Liver (tissue), 9 donors: Measurements from ENCODE around the gene KRT16. TPM values are rescaled to one million over a fixed set of nuclear protein-coding genes. Genes with fewer than 3 reads are reported as not detected.
"Not testable (repeated sequence)": the region's sequence is repeated elsewhere in the genome, so short reads cannot be mapped to it uniquely, and the experiment has no call there.

ENCODE experiments used
- DNase-seq: peaks from one replicate; pipeline ENCODE4 v3.0.0-alpha.2; 2017; ENCODE audit warnings: low spot score
- H3K27ac ChIP-seq, 2 donors: one replicate each; pipeline ENCODE4 v1.7.0; 2013; ENCODE audit warnings: inconsistent platforms in 2 of 2, low read length in 2 of 2, control low read depth in 1 of 2, low read depth in 1 of 2, mild to moderate bottlenecking in 1 of 2
- H3K27me3 ChIP-seq, 4 donors: one replicate each; pipeline versions ENCODE4 v1.6.1 to v1.7.0; 2013; ENCODE audit warnings: low read length in 3 of 4, inconsistent platforms in 1 of 4, mild to moderate bottlenecking in 1 of 4, moderate library complexity in 1 of 4; ENCODE audit not compliant: control insufficient read depth in 4 of 4, insufficient read depth in 4 of 4
- H3K36me3 ChIP-seq, 4 donors: one replicate each; pipeline versions ENCODE4 v1.6.1 to v1.7.0; 2013; ENCODE audit warnings: low read length in 3 of 4, mild to moderate bottlenecking in 3 of 4, low read depth in 1 of 4, moderate library complexity in 1 of 4; ENCODE audit not compliant: control insufficient read depth in 4 of 4, insufficient read depth in 3 of 4
- H3K4me1 ChIP-seq, 4 donors: one replicate each; pipeline versions ENCODE4 v1.6.1 to v1.7.0; 2013; ENCODE audit warnings: low read length in 3 of 4, mild to moderate bottlenecking in 3 of 4, moderate library complexity in 1 of 4; ENCODE audit not compliant: control insufficient read depth in 4 of 4, insufficient read depth in 4 of 4
- H3K4me3 ChIP-seq, 3 donors: one replicate each; pipeline versions ENCODE4 v1.6.1 to v1.7.0; 2013; ENCODE audit warnings: low read length in 3 of 3, control low read depth in 1 of 3, low read depth in 1 of 3, mild to moderate bottlenecking in 1 of 3
- H3K9ac ChIP-seq, 2 donors: one replicate each; pipeline ENCODE4 v1.7.0; 2013; ENCODE audit warnings: low read length in 2 of 2, mild to moderate bottlenecking in 2 of 2, moderate library complexity in 2 of 2, control low read depth in 1 of 2, low read depth in 1 of 2
- H3K9me3 ChIP-seq, 4 donors: one replicate each; pipeline versions ENCODE4 v1.6.1 to v1.7.0; 2013; ENCODE audit warnings: low read length in 3 of 4; ENCODE audit not compliant: control insufficient read depth in 4 of 4
- EGR1 ChIP-seq, 2 donors: IDR thresholded peaks; 2 replicates each; pipeline ENCODE4 v1.6.1; 2016 to 2018; ENCODE audit warnings: antibody characterized with exemption in 2 of 2, low read depth in 2 of 2
- FOXA1 ChIP-seq: IDR thresholded peaks from 2 replicates; pipeline ENCODE4 v1.6.1; 2016; ENCODE audit warnings: antibody characterized with exemption
- GABPA ChIP-seq, 2 donors: IDR thresholded peaks in 1 of 2; conservative IDR thresholded peaks in 1 of 2; 2 replicates each; pipeline ENCODE4 v1.6.1; 2016; ENCODE audit warnings: antibody characterized with exemption in 2 of 2, mild to moderate bottlenecking in 1 of 2, moderate library complexity in 1 of 2
- HNF4A ChIP-seq, 2 donors: conservative IDR thresholded peaks; 2 replicates each; pipeline ENCODE4 v1.6.1; 2016; ENCODE audit warnings: antibody characterized with exemption in 2 of 2, mild to moderate bottlenecking in 2 of 2
- JUND ChIP-seq, 2 donors: IDR thresholded peaks; 2 replicates each; pipeline ENCODE4 v1.6.1; 2016; ENCODE audit warnings: antibody characterized with exemption in 2 of 2
- NR2F2 ChIP-seq: IDR thresholded peaks from 2 replicates; pipeline ENCODE4 v1.6.1; 2016; ENCODE audit warnings: antibody characterized with exemption
- RAD21 ChIP-seq, 2 donors: IDR thresholded peaks; 2 replicates each; pipeline ENCODE4 v1.6.1; 2016; ENCODE audit warnings: antibody characterized with exemption in 2 of 2, mild to moderate bottlenecking in 2 of 2
- RXRA ChIP-seq, 2 donors: IDR thresholded peaks; 2 replicates each; pipeline ENCODE4 v1.6.1; 2017 to 2018; ENCODE audit warnings: antibody characterized with exemption in 2 of 2, mild to moderate bottlenecking in 1 of 2
- SP1 ChIP-seq: IDR thresholded peaks from 2 replicates; pipeline ENCODE4 v1.6.1; 2018; ENCODE audit warnings: antibody characterized with exemption, mild to moderate bottlenecking
- TAF1 ChIP-seq: conservative IDR thresholded peaks from 2 replicates; pipeline ENCODE4 v1.6.1; 2016; ENCODE audit warnings: antibody characterized with exemption, mild to moderate bottlenecking
- ZBTB33 ChIP-seq: IDR thresholded peaks from 2 replicates; pipeline ENCODE4 v1.6.1; 2016; ENCODE audit warnings: antibody characterized with exemption
- WGBS: extraction: QIAGEN DNeasy Blood & Tissue Kit; methylation state at CpG from one replicate; pipeline ENCODE4 v1.1.7; 2013; 5-methylcytosine and 5-hydroxymethylcytosine counted together
- polyA plus RNA-seq, 2 donors: library from polyadenylated mRNA; stranded (reverse) in 1 of 2; unstranded in 1 of 2; fragments of 200-250 nt in 1 of 2; fragments of >200 nt in 1 of 2; fragmentation: Nextera tagmentation in 1 of 2; extraction: Ambion mirVana in 1 of 2; gene quantifications; one replicate each; pipeline versions ENCODE4 v1.2.1 to v1.2.3, GENCODE V29; 2013 to 2015
- total RNA-seq, 2 donors: library from RNA; depleted of rRNA; stranded (reverse); fragments of >200 nt; gene quantifications; one replicate each; pipeline ENCODE4 v1.2.3, GENCODE V29; 2014
- TF ChIP-seq, protein P1 (sequence below): IDR thresholded peaks from 2 replicates; pipeline ENCODE4 v1.6.1; 2016; ENCODE audit warnings: antibody characterized with exemption
- donor health status: healthy.
- donor health status: healthy.
- donor health status: healthy.
- donor health status: healthy.
- donor health status: healthy.

Gene KRT16
- total and polyA plus RNA-seq, 4 donors: not detected

DNA sequence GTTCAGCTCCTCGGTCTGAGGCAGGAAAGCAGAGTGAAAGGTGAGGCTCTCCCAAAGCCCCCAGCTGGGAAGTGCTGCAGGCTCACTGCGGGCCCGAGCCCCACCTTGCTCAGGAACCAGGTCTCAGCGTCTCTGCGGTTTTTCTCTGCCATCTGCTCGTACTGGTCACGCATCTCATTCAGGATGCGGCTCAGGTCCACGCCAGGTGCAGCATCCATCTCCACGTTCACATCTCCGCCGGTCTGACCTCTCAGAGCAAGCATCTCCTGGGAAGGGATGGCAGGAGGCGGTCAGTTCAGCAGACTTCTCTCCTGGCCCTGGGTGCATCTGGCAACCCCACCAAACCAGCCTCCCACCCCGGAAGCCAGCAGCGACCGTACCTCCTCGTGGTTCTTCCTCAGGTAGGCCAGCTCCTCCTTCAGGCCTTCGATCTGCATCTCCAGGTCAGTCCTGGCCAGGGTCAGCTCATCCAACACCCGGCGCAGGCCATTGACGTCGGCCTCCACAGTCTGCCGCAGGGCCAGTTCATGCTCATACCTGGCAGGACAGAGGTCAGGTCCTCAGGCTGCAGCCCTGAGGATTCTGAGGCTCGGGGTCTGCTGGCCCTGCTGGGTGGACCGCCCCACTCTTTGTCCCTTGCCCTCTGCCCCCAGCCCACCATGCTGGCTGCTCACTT is 1.5 kb downstream of the KRT16 start:
- no peak overlapping the region for H3K4me3 ChIP-seq
- no peak overlapping the region for H3K9ac ChIP-seq
- 85% methylated on average over 25 of the region's 25 CpGs for WGBS
- H3K27me3 ChIP-seq: no peaks in the 10 kb centered on the region
- H3K4me1 ChIP-seq: no peaks in the 10 kb centered on the region
- no peak for DNase-seq
- H3K36me3 ChIP-seq: no peaks in the 10 kb centered on the region
- no peak overlapping the region for H3K27ac ChIP-seq
- TF ChIP-seq ZBTB33 (no peak), NR2F2 (no peak), RXRA (IDR thresholded peaks at IDR 0.05) (no peak), FOXA1 (no peak), RAD21 (IDR thresholded peaks at IDR 0.05) (no peak), JUND (IDR thresholded peaks at IDR 0.05) (no peak), EGR1 (IDR thresholded peaks at IDR 0.05; ENCODE audit: low read depth in 2 of 2) (no peak), GABPA (IDR thresholded peaks at IDR 0.05 in 1 of 2, conservative IDR thresholded peaks at IDR 0.05 in 1 of 2) (no peak)
- TF ChIP-seq, protein P1, sequence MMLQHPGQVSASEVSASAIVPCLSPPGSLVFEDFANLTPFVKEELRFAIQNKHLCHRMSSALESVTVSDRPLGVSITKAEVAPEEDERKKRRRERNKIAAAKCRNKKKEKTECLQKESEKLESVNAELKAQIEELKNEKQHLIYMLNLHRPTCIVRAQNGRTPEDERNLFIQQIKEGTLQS: no peak
- H3K9me3 ChIP-seq: peaks cover 0 to 12% (median 5%) of the 10 kb centered on the region in 4 donors

DNA sequence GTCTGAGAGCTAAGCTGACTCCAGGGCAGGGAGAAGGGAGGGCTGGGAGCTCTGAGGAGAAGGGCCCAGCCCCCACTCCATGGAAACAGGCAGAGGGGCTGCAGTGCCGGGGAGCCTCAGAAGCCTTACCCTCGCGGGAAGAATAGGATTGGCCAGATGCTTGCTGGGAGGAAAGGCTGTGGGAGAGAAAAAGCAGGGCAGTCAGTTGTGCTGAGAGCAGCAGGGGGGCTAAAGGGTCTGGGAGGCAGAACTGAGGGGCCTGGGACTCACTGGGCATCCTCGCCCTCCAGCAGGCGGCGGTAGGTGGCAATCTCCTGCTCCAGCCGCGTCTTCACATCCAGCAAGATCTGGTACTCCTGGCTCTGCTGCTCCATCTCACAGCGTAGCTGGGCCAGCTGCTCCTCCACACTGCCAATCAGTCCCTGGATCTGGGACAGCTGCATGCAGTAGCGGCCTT is 2.5 kb downstream of the KRT16 start:
- H3K9me3 ChIP-seq: peaks cover 0 to 14% (median 5%) of the 10 kb centered on the region in 4 donors
- H3K4me3 ChIP-seq, H3K4me1 ChIP-seq, H3K9ac ChIP-seq, DNase-seq, H3K27ac ChIP-seq, H3K36me3 ChIP-seq, H3K27me3 ChIP-seq: not testable (repeated sequence)
- WGBS: 19% methylated on average over 10 of the region's 10 CpGs

DNA sequence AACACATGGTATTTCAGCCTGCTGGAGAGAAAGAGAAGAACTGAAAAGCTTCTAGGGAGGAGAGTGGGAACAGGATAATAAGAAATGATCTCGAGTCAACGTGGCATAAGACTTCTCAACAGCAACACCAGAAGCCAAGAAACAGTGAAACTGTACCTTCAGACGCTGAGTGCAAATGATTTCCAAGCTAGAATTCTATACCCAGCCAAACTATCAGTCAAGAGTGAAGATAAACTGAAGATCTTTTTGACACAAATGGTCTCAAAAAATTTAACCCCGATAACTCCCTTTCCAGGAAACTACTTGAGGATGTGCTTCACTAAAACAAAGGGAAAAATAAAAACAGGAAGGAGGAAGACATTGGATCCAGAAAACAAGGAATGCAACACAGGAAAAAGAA is 5.6 kb downstream of the KRT16 start:
- not testable (repeated sequence) for H3K9ac ChIP-seq, H3K4me3 ChIP-seq, H3K27me3 ChIP-seq, H3K36me3 ChIP-seq, H3K4me1 ChIP-seq, DNase-seq, H3K27ac ChIP-seq
- H3K9me3 ChIP-seq: peaks cover 0 to 14% (median 5%) of the 10 kb centered on the region in 4 donors
- 69% methylated on average over 4 of the region's 4 CpGs for WGBS

DNA sequence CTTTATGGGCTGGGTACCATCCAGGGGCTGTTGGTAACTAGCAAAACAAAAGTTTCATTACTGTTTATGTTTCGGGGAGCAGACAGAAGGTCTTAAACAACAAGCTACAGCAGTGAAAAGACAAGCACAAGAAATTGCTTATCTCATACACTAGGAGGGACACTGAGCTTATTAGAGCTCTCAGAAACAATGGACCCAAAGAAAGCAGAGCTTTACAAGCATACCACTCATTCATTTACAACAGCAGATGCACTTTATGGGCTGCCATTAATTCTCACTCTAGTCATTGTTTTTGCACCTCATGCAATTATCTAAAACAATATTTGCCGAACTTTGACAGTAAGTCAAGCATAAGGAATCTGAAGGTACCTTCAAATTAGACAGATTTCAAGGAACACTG is 10.0 kb downstream of the KRT16 start:
- H3K9ac ChIP-seq: no peak overlapping the region
- TF ChIP-seq HNF4A (conservative IDR thresholded peaks at IDR 0.05): no peak
- no peak for TF ChIP-seq NR2F2
- no peak for TF ChIP-seq TAF1
- TF ChIP-seq RAD21 (IDR thresholded peaks at IDR 0.05): no peak
- TF ChIP-seq RXRA (IDR thresholded peaks at IDR 0.05): no peak
- no peak for TF ChIP-seq JUND (IDR thresholded peaks at IDR 0.05)
- no peak for TF ChIP-seq SP1
- no peak for TF ChIP-seq ZBTB33
- TF ChIP-seq FOXA1: no peak
- H3K27ac ChIP-seq: no peak overlapping the region
- no peaks in the 10 kb centered on the region for H3K36me3 ChIP-seq
- H3K27me3 ChIP-seq: no peaks in the 10 kb centered on the region
- no peak overlapping the region for H3K4me3 ChIP-seq
- WGBS: 79% methylated on average over 2 of the region's 2 CpGs
- H3K4me1 ChIP-seq: no peaks in the 10 kb centered on the region
- no peak for DNase-seq
- peaks cover 0 to 14% (median 5%) of the 10 kb centered on the region in 4 donors for H3K9me3 ChIP-seq
